Measurements from ENCODE around the gene NTN3. TPM values are rescaled to one million over a fixed set of nuclear protein-coding genes. Genes with fewer than 3 reads are reported as not detected.

Gene NTN3
- total and polyA plus RNA-seq, 2 donors from 2014 or later = 0.28 TPM; not detected in 1

DNA sequence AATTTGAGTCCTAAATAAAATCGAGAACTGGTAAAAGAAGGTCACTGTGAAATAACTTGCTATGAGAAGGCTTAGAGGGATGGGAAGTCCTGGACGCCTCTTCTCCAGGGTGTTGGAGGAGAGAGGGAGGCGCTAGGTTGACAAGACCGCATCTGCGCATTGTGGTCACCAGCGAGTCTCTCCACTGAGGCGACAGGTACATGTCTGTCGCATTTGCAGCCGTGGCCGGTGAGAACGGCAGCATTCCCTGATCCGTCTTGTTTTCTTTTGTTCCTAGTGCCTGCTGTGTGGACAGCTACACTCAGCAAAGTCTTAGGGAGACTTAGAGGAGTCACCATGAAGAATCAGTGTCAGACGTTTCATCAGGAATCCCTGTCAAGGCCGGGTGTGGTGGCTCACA is 34.6 kb downstream of the NTN3 start:
- no peak overlapping the region for H3K27ac ChIP-seq (ENCODE audit: low read depth in 2 of 2, low read length in 2 of 2)
- H3K4me1 ChIP-seq (ENCODE audit: control insufficient read depth in 2 of 3, insufficient read depth in 2 of 3, low read depth in 1 of 3, low read length in 3 of 3) = peaks cover 0 to 16% (median 0%) of the 10 kb centered on the region in 3 donors
- intact Hi-C loops (cut with DNase I) = no loop called here
- no peaks in the 10 kb centered on the region for H3K27me3 ChIP-seq (ENCODE audit: control insufficient read depth, insufficient read depth, low read length)
- TF ChIP-seq, protein P1, sequence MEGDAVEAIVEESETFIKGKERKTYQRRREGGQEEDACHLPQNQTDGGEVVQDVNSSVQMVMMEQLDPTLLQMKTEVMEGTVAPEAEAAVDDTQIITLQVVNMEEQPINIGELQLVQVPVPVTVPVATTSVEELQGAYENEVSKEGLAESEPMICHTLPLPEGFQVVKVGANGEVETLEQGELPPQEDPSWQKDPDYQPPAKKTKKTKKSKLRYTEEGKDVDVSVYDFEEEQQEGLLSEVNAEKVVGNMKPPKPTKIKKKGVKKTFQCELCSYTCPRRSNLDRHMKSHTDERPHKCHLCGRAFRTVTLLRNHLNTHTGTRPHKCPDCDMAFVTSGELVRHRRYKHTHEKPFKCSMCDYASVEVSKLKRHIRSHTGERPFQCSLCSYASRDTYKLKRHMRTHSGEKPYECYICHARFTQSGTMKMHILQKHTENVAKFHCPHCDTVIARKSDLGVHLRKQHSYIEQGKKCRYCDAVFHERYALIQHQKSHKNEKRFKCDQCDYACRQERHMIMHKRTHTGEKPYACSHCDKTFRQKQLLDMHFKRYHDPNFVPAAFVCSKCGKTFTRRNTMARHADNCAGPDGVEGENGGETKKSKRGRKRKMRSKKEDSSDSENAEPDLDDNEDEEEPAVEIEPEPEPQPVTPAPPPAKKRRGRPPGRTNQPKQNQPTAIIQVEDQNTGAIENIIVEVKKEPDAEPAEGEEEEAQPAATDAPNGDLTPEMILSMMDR (IDR thresholded peaks at IDR 0.05; ENCODE audit: borderline replicate concordance, extremely low read depth, insufficient read depth) = no peak
- FAIRE-seq = no peak
- peak in 1 of 5 donors; percentile 74 for DNase-seq
- H3K9ac ChIP-seq (ENCODE audit: low read length in 3 of 3) = no peak overlapping the region
- no peak overlapping the region for H3K4me3 ChIP-seq (ENCODE audit: low read length in 3 of 3)
- no peaks in the 10 kb centered on the region for H3K9me3 ChIP-seq (ENCODE audit: control insufficient read depth in 2 of 3, insufficient read depth in 1 of 3, low read length in 3 of 3)
- no peaks in the 10 kb centered on the region for H3K36me3 ChIP-seq (ENCODE audit: control insufficient read depth in 2 of 3, insufficient read depth in 3 of 3, low read length in 3 of 3)

DNA sequence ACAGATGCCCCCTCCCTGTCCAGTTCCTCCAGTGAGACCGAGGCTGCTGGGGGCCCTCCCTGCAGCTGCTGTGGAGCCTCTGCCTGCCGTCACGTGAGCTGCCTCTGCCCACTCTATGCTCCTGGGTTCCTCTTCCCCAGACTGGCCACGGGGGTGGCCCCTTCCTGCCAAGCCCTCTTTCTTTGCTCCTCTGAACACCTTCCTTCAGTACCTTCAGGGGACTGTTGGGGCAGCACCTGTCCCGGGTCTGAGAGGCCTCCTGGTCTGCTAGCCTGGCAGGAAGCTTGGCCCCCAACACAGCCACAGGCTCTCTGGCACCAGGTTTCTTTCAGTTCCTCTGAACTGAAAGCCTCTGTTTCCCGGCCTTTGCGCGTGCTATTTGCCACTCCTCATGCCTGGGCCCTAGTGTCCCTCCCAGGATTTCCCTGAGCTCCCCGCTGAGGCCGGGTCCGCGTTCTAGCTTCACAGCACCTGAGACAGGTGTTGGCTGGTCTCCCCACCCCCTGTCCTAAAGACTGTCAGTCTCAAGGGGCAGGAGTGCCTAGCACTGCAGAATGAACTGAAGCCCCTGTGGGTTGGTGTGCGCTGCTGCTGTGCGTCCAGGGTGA is 36.1 kb downstream of the NTN3 start:
- TF ChIP-seq, protein P1 (IDR thresholded peaks at IDR 0.05; ENCODE audit: borderline replicate concordance, extremely low read depth, insufficient read depth) = peak; percentile 15
- Histone ChIP-seq H3K4me1 (ENCODE audit: control insufficient read depth in 2 of 3, insufficient read depth in 2 of 3, low read depth in 1 of 3, low read length in 3 of 3) (peaks cover 0 to 16% (median 6%) of the 10 kb centered on the region in 3 donors), H3K27me3 (ENCODE audit: control insufficient read depth, insufficient read depth, low read length) (no peaks in the 10 kb centered on the region), H3K4me3 (ENCODE audit: low read length in 3 of 3) (no peak overlapping the region), H3K9me3 (ENCODE audit: control insufficient read depth in 2 of 3, insufficient read depth in 1 of 3, low read length in 3 of 3) (no peaks in the 10 kb centered on the region), H3K9ac (ENCODE audit: low read length in 3 of 3) (no peak overlapping the region), H3K27ac (ENCODE audit: low read depth in 2 of 2, low read length in 2 of 2) (peak overlapping the region in 1 of 2 donors; percentile 17), H3K36me3 (ENCODE audit: control insufficient read depth in 2 of 3, insufficient read depth in 3 of 3, low read length in 3 of 3) (no peaks in the 10 kb centered on the region)
- FAIRE-seq (no peak), DNase-seq (peak in 1 of 5 donors; percentile 75)
- intact Hi-C loops (cut with DNase I) = no loop called here

DNA sequence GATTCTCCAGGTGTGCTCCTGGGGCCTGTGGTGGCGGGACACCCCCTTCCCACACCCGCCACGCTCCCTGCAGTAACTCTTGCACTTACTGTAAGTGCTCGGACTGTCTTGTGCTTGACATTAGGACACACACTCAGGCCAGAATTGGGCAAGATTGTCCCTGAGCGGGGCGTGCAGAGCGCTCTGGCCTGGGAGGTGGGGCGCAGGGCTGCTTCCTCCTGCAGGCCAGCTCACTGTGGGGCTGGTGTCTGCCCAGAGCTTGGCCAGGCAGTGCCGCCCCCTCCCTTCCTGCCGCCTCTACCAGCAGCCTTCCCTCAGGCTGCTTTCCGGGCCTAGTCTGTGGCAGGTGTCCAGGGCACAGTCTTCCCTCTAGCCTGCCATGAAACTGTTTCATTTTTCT is 36.6 kb downstream of the NTN3 start:
- intact Hi-C loops (cut with DNase I) = no loop called here
- Histone ChIP-seq H3K9me3 (ENCODE audit: control insufficient read depth in 2 of 3, insufficient read depth in 1 of 3, low read length in 3 of 3) (no peaks in the 10 kb centered on the region), H3K36me3 (ENCODE audit: control insufficient read depth in 2 of 3, insufficient read depth in 3 of 3, low read length in 3 of 3) (no peaks in the 10 kb centered on the region), H3K9ac (ENCODE audit: low read length in 3 of 3) (no peak overlapping the region), H3K4me1 (ENCODE audit: control insufficient read depth in 2 of 3, insufficient read depth in 2 of 3, low read depth in 1 of 3, low read length in 3 of 3) (peaks cover 0 to 15% (median 11%) of the 10 kb centered on the region in 3 donors), H3K27me3 (ENCODE audit: control insufficient read depth, insufficient read depth, low read length) (no peaks in the 10 kb centered on the region), H3K4me3 (ENCODE audit: low read length in 3 of 3) (no peak overlapping the region), H3K27ac (ENCODE audit: low read depth in 2 of 2, low read length in 2 of 2) (peak overlapping the region in 1 of 2 donors; percentile 17)
- TF ChIP-seq, protein P1 (IDR thresholded peaks at IDR 0.05; ENCODE audit: borderline replicate concordance, extremely low read depth, insufficient read depth) = no peak
- DNase-seq (peak in 1 of 5 donors; percentile 77), FAIRE-seq (no peak)

Data from kidney (tissue), 14 donors.